Measurements from ENCODE around the gene SLC39A8.

DNA sequence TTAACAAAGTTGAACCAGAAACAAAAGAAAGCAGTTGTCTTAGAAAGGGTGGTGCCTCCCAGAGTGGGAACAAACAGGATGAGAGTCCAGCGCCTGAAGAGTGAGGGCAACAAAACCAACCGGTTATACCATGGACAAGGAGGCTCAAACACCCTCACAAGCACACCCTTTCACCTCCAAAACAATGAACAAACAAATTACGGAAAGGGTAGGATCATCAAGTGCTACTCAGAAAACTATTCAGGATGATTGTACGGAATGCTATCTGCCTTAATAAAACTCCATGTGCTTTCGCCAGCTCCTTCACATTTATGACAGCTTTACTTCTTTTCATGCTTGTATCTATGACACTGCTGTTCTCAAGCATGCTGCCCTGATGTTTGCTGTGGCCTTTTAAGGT lies 26.8 kb downstream of the SLC39A8 start:
- TF ChIP-seq, protein P1, sequence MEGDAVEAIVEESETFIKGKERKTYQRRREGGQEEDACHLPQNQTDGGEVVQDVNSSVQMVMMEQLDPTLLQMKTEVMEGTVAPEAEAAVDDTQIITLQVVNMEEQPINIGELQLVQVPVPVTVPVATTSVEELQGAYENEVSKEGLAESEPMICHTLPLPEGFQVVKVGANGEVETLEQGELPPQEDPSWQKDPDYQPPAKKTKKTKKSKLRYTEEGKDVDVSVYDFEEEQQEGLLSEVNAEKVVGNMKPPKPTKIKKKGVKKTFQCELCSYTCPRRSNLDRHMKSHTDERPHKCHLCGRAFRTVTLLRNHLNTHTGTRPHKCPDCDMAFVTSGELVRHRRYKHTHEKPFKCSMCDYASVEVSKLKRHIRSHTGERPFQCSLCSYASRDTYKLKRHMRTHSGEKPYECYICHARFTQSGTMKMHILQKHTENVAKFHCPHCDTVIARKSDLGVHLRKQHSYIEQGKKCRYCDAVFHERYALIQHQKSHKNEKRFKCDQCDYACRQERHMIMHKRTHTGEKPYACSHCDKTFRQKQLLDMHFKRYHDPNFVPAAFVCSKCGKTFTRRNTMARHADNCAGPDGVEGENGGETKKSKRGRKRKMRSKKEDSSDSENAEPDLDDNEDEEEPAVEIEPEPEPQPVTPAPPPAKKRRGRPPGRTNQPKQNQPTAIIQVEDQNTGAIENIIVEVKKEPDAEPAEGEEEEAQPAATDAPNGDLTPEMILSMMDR (IDR thresholded peaks at IDR 0.05): no peak
- no peak for TF ChIP-seq POLR2A (IDR thresholded peaks at IDR 0.05)

All from adrenal gland (tissue), 5 donors.